ENCODE measurements around the gene FAM229A. TPM values are rescaled to one million over a fixed set of nuclear protein-coding genes. Genes with fewer than 3 reads are reported as not detected.

The FAM229A gene
- polyA plus RNA-seq, 3 donors: 19.9 TPM; not detected in 2

DNA sequence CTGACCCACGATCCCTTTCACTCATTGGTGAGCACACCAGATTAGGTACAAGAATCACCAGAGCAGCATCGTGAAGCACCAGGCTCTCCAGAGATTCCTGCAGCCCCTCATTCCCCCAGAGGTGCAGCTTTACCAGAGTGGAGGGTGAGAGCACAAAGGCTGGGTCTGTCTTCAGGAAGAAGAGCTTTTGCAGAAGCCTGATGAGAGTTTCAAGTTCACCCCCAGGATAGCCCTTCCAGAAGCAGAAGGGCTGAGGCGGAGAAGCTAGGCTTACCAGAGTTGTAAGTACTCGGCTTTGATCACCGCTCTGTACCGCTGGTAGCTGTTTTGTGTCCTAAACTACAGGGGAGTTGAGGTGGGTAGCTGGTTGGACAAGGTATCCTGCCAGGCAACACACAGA lies 3.2 kb upstream of the FAM229A start:
- intact Hi-C loops (cut with micrococcal nuclease): no loop called here
- Histone ChIP-seq H3K36me3 (replicated peaks in 1 of 2; ENCODE audit: control insufficient read depth in 1 of 2, insufficient read depth in 2 of 2, low read length in 2 of 2) (peaks cover 49 to 70% of the 10 kb centered on the region in 2 donors), H3K79me2 (ENCODE audit: insufficient read depth, low read length) (no peaks in the 10 kb centered on the region), H3K9ac (ENCODE audit: insufficient read depth, low read length, poor library complexity, severe bottlenecking) (no peak overlapping the region), H4K20me1 (ENCODE audit: insufficient read depth, low read length) (peaks cover 23% of the 10 kb centered on the region), H2AFZ (ENCODE audit: insufficient read depth, low read depth, low read length, poor library complexity, severe bottlenecking) (no peak overlapping the region), H3K27ac (ENCODE audit: low read depth in 1 of 2, low read length in 2 of 2) (no peak overlapping the region), H3K27me3 (ENCODE audit: control insufficient read depth in 2 of 2, insufficient read depth in 2 of 2, low read length in 2 of 2) (peaks cover 3 to 17% of the 10 kb centered on the region in 2 donors), H3K4me1 (ENCODE audit: control insufficient read depth in 1 of 2, insufficient read depth in 2 of 2, low read length in 2 of 2) (peaks cover 6 to 14% of the 10 kb centered on the region in 2 donors), H3K9me3 (replicated peaks in 1 of 2; ENCODE audit: control insufficient read depth in 1 of 2, insufficient read depth in 1 of 2, low read length in 2 of 2) (no peaks in the 10 kb centered on the region), H3K4me3 (replicated peaks in 1 of 3; ENCODE audit: low read depth in 2 of 3, low read length in 3 of 3) (no peak overlapping the region), H3K4me2 (replicated peaks; ENCODE audit: extremely low read depth, low read length, poor library complexity, severe bottlenecking) (no peak overlapping the region)
- DNase-seq: no peak
- Mint-ChIP-seq H3K9me3 (peaks cover 0 to 10% (median 3%) of the 10 kb centered on the region in 7 donors), H3K27me3 (ENCODE audit: low read depth in 3 of 3) (peaks cover 17 to 27% (median 17%) of the 10 kb centered on the region in 3 donors), H3K4me1 (peaks cover 9% of the 10 kb centered on the region), H3K36me3 (peaks cover 76 to 78% of the 10 kb centered on the region in 2 donors), H3K27ac (peak overlapping the region in 2 of 7 donors; percentile 45 to 80), H3K4me3 (no peak overlapping the region)
- WGBS (ENCODE audit: insufficient coverage): no CpG with 5 or more reads among the region's 6 CpGs
- TF ChIP-seq, protein P1, sequence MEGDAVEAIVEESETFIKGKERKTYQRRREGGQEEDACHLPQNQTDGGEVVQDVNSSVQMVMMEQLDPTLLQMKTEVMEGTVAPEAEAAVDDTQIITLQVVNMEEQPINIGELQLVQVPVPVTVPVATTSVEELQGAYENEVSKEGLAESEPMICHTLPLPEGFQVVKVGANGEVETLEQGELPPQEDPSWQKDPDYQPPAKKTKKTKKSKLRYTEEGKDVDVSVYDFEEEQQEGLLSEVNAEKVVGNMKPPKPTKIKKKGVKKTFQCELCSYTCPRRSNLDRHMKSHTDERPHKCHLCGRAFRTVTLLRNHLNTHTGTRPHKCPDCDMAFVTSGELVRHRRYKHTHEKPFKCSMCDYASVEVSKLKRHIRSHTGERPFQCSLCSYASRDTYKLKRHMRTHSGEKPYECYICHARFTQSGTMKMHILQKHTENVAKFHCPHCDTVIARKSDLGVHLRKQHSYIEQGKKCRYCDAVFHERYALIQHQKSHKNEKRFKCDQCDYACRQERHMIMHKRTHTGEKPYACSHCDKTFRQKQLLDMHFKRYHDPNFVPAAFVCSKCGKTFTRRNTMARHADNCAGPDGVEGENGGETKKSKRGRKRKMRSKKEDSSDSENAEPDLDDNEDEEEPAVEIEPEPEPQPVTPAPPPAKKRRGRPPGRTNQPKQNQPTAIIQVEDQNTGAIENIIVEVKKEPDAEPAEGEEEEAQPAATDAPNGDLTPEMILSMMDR (IDR thresholded peaks at IDR 0.05): no peak

DNA sequence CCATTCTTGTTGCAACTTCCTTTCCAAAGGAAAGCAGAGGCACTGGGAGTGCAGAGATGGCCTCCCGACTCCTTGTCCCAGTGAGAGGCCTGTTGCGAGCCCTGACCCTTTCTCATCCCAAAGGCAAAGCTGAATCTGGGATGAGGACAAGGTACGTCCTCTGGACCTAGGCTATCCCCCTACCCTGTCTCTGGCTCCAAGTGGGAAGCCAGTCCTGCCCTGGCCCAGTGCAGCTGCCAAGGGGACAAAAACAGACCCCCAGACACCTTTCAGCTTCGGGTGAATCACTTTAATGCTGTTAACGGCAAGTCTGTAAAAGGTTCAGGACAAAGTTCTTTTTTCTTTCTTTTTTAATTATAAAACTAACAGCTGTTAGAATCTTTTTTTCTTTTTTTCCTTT lies 2.6 kb upstream of the FAM229A start:
- peaks cover 6 to 14% of the 10 kb centered on the region in 2 donors for H3K4me1 ChIP-seq (ENCODE audit: control insufficient read depth in 1 of 2, insufficient read depth in 2 of 2, low read length in 2 of 2)
- no peak overlapping the region for H3K27ac Mint-ChIP-seq
- no peaks in the 10 kb centered on the region for H3K79me2 ChIP-seq (ENCODE audit: insufficient read depth, low read length)
- H3K9me3 ChIP-seq (replicated peaks in 1 of 2; ENCODE audit: control insufficient read depth in 1 of 2, insufficient read depth in 1 of 2, low read length in 2 of 2): no peaks in the 10 kb centered on the region
- DNase-seq: no peak
- no peak overlapping the region for H3K4me3 Mint-ChIP-seq
- peaks cover 74 to 77% of the 10 kb centered on the region in 2 donors for H3K36me3 Mint-ChIP-seq
- H3K9me3 Mint-ChIP-seq: peaks cover 0 to 10% (median 3%) of the 10 kb centered on the region in 7 donors
- H4K20me1 ChIP-seq (ENCODE audit: insufficient read depth, low read length): peaks cover 23% of the 10 kb centered on the region
- no peak overlapping the region for H3K9ac ChIP-seq (ENCODE audit: insufficient read depth, low read length, poor library complexity, severe bottlenecking)
- no peak overlapping the region for H3K4me3 ChIP-seq (replicated peaks in 1 of 3; ENCODE audit: low read depth in 2 of 3, low read length in 3 of 3)
- 89% methylated on average over 2 of the region's 5 CpGs for WGBS (ENCODE audit: insufficient coverage)
- peaks cover 3 to 17% of the 10 kb centered on the region in 2 donors for H3K27me3 ChIP-seq (ENCODE audit: control insufficient read depth in 2 of 2, insufficient read depth in 2 of 2, low read length in 2 of 2)
- H3K4me2 ChIP-seq (replicated peaks; ENCODE audit: extremely low read depth, low read length, poor library complexity, severe bottlenecking): no peak overlapping the region
- H3K27ac ChIP-seq (ENCODE audit: low read depth in 1 of 2, low read length in 2 of 2): no peak overlapping the region
- intact Hi-C loops (cut with micrococcal nuclease): no loop called here
- peaks cover 49 to 67% of the 10 kb centered on the region in 2 donors for H3K36me3 ChIP-seq (replicated peaks in 1 of 2; ENCODE audit: control insufficient read depth in 1 of 2, insufficient read depth in 2 of 2, low read length in 2 of 2)
- peaks cover 20 to 32% (median 22%) of the 10 kb centered on the region in 3 donors for H3K27me3 Mint-ChIP-seq (ENCODE audit: low read depth in 3 of 3)
- H3K4me1 Mint-ChIP-seq: peaks cover 12% of the 10 kb centered on the region
- TF ChIP-seq, protein P1 (IDR thresholded peaks at IDR 0.05): no peak
- H2AFZ ChIP-seq (ENCODE audit: insufficient read depth, low read depth, low read length, poor library complexity, severe bottlenecking): no peak overlapping the region

Data from CD14-positive monocyte (primary cell).